Lower leg skin (tissue), 4 donors: ENCODE results near the gene MYPOP. TPM values are rescaled to one million over a fixed set of nuclear protein-coding genes. Genes with fewer than 3 reads are reported as not detected.

Experiments
- DNase-seq, 2 donors: peaks; one replicate each; pipeline ENCODE4 v3.0.0-alpha.2; 2019; ENCODE audit warnings: low spot score in 2 of 2
- H3K4me3 ChIP-seq: fragments of 200-600 bp; sonication (generic); 2 replicates; pipeline ENCODE4 v1.5.1; 2017; ENCODE audit warnings: mild to moderate bottlenecking, low read depth; ENCODE audit not compliant: poor library complexity, severe bottlenecking
- CTCF ChIP-seq, 3 donors: fragments of 450-650 bp; IDR thresholded peaks; one replicate each; pipeline ENCODE4 v1.5.1; 2016; ENCODE audit warnings: antibody characterized with exemption in 3 of 3, mild to moderate bottlenecking in 3 of 3, moderate library complexity in 2 of 3
- POLR2A ChIP-seq, 2 donors: fragments of 450-650 bp; IDR thresholded peaks; one replicate each; pipeline ENCODE4 v1.6.1; 2016 to 2017; ENCODE audit warnings: antibody characterized with exemption in 2 of 2, mild to moderate bottlenecking in 1 of 2, moderate library complexity in 1 of 2
- WGBS, 2 donors: methylation state at CpG; one replicate each; pipeline ENCODE4 v1.1.5; 2018; 5-methylcytosine and 5-hydroxymethylcytosine counted together
- intact Hi-C: fragments of 100-400 bp; cut with DNase I; formaldehyde crosslinking; loops from one replicate; pipeline ENCODE4 v1.15.0; 2023; ENCODE audit warnings: low total_unique reads
- total RNA-seq, 4 donors: library from RNA; depleted of rRNA; stranded (reverse); fragments of >200 nt; gene quantifications; one replicate each; pipeline ENCODE4 v1.1.0, GENCODE V29; 2016

MYPOP gene
- total RNA-seq, 4 donors from 2014 or later = 2.0 to 8.0 (median 7.2) TPM

- no peak overlapping the region for H3K4me3 ChIP-seq
- DNase-seq = peak; percentile 88 to 97
- 9% methylated on average over 33 of the region's 33 CpGs for WGBS, 2 donors
- intact Hi-C loops = no loop called here
- TF ChIP-seq CTCF (IDR thresholded peaks at IDR 0.05) (no peak), POLR2A (IDR thresholded peaks at IDR 0.05) (no peak)
Observed at GRCh38 chr19:45927565-45928261, 25.3 kb upstream of the MYPOP start.

- intact Hi-C loops = no loop called here
- WGBS, 2 donors = 59 to 62% methylated on average over 6 of the region's 6 CpGs
Observed at GRCh38 chr19:45924891-45925447, 22.6 kb upstream of the MYPOP start.

GRCh38 chr19:45922281-45922680 lies 19.9 kb upstream of the MYPOP start:
- TF ChIP-seq POLR2A (IDR thresholded peaks at IDR 0.05) = no peak
- no peak for TF ChIP-seq CTCF (IDR thresholded peaks at IDR 0.05)
- intact Hi-C loops = no loop called here
- 63 to 66% methylated on average over 9 of the region's 9 CpGs for WGBS, 2 donors
- no peak for DNase-seq
- no peak overlapping the region for H3K4me3 ChIP-seq

More at GRCh38 chr19:45924891-45925447, 22.6 kb upstream of the MYPOP start:
- H3K4me3 ChIP-seq = no peak overlapping the region
- DNase-seq = no peak
- TF ChIP-seq POLR2A (IDR thresholded peaks at IDR 0.05) (no peak), CTCF (IDR thresholded peaks at IDR 0.05) (no peak)

GRCh38 chr19:45920458-45920857 lies 18.0 kb upstream of the MYPOP start:
- 62 to 65% methylated on average over 8 of the region's 8 CpGs for WGBS, 2 donors
- no peak for DNase-seq
- H3K4me3 ChIP-seq = no peak overlapping the region
- intact Hi-C loops = no loop called here
- TF ChIP-seq CTCF (IDR thresholded peaks at IDR 0.05) (no peak), POLR2A (IDR thresholded peaks at IDR 0.05) (no peak)

GRCh38 chr19:45919678-45920077 lies 17.3 kb upstream of the MYPOP start:
- TF ChIP-seq POLR2A (IDR thresholded peaks at IDR 0.05) = no peak
- TF ChIP-seq CTCF (IDR thresholded peaks at IDR 0.05) = no peak
- intact Hi-C loops = no loop called here
- DNase-seq = no peak
- no peak overlapping the region for H3K4me3 ChIP-seq
- 55 to 61% methylated on average over 7 of the region's 7 CpGs for WGBS, 2 donors
